Neuronal stem cell (in vitro differentiated cells): ENCODE data around the gene CGB5.
"Not testable (repeated sequence)": the region's sequence is repeated elsewhere in the genome, so short reads cannot be mapped to it uniquely, and the experiment has no call there.

Source experiments
- DNase-seq: peaks from one replicate; pipeline ENCODE4 v3.0.0-alpha.2; 2013; ENCODE audit warnings: low spot score
- H2AFZ ChIP-seq: one replicate; pipeline ENCODE4 v1.6.1; 2013; ENCODE audit warnings: mild to moderate bottlenecking, low read length, inconsistent platforms
- H2AK5ac ChIP-seq: 2 replicates; pipeline ENCODE4 v1.6.1; 2013; ENCODE audit warnings: low read depth, mild to moderate bottlenecking, inconsistent platforms, low read length, moderate library complexity, mixed read lengths
- H2BK120ac ChIP-seq: 2 replicates; pipeline ENCODE4 v1.6.1; 2013; ENCODE audit warnings: low read depth, mild to moderate bottlenecking, inconsistent platforms, low read length, moderate library complexity, mixed read lengths
- H2BK12ac ChIP-seq: one replicate; pipeline ENCODE4 v1.6.1; 2013; ENCODE audit warnings: low read length, inconsistent platforms
- H2BK15ac ChIP-seq: 2 replicates; pipeline ENCODE4 v1.6.1; 2013; ENCODE audit warnings: mild to moderate bottlenecking, low read length, inconsistent platforms, mixed read lengths
- H2BK5ac ChIP-seq: one replicate; pipeline ENCODE4 v1.6.1; 2013; ENCODE audit warnings: inconsistent platforms, mild to moderate bottlenecking, low read length, moderate library complexity
- H3K14ac ChIP-seq: one replicate; pipeline ENCODE4 v1.6.1; 2013; ENCODE audit warnings: low read length, inconsistent platforms
- H3K18ac ChIP-seq: 2 replicates; pipeline ENCODE4 v1.6.1; 2013; ENCODE audit warnings: low read length, inconsistent platforms
- H3K23ac ChIP-seq: 2 replicates; pipeline ENCODE4 v1.6.1; 2013; ENCODE audit warnings: low read depth, mild to moderate bottlenecking, mixed read lengths, low read length, inconsistent platforms; ENCODE audit not compliant: poor library complexity
- H3K27ac ChIP-seq: replicated peaks from 3 replicates; pipeline ENCODE4 v1.5.1; 2013; ENCODE audit warnings: low read length, inconsistent platforms
- H3K27me3 ChIP-seq, 3 experiments: 2 replicates each; pipeline ENCODE4 v1.6.1; 2013; ENCODE audit warnings: low read length in 3 of 3, mild to moderate bottlenecking in 2 of 3, inconsistent platforms in 1 of 3, low read depth in 1 of 3, mixed read lengths in 1 of 3, moderate library complexity in 1 of 3; ENCODE audit not compliant: control insufficient read depth in 3 of 3, insufficient read depth in 3 of 3
- H3K36me3 ChIP-seq, 2 donors: replicated peaks in 1 of 2; 2 replicates each; pipeline ENCODE4 v1.6.1; 2013; ENCODE audit warnings: low read length in 2 of 2; ENCODE audit not compliant: control insufficient read depth in 2 of 2, insufficient read depth in 2 of 2
- H3K4ac ChIP-seq: 2 replicates; pipeline ENCODE4 v1.6.1; 2013; ENCODE audit warnings: inconsistent platforms, mild to moderate bottlenecking, low read length, moderate library complexity
- H3K4me1 ChIP-seq, 2 donors: 1 replicate in 1 of 2; 2 replicates in 1 of 2; pipeline ENCODE4 v1.6.1; 2013; ENCODE audit warnings: low read length in 2 of 2, low read depth in 1 of 2; ENCODE audit not compliant: control insufficient read depth in 2 of 2, insufficient read depth in 1 of 2
- H3K4me2 ChIP-seq: one replicate; pipeline ENCODE4 v1.6.1; 2013; ENCODE audit warnings: mild to moderate bottlenecking, low read length, inconsistent platforms; ENCODE audit not compliant: insufficient read depth, poor library complexity, severe bottlenecking
- H3K4me3 ChIP-seq, 2 donors: 2 replicates each; pipeline ENCODE4 v1.5.1; 2013; ENCODE audit warnings: low read length in 2 of 2, mild to moderate bottlenecking in 2 of 2, inconsistent platforms in 1 of 2, moderate library complexity in 1 of 2
- H3K79me1 ChIP-seq: one replicate; pipeline ENCODE4 v1.6.1; 2013; ENCODE audit warnings: low read depth, mild to moderate bottlenecking, inconsistent platforms, low read length, moderate library complexity
- H3K9ac ChIP-seq: one replicate; pipeline ENCODE4 v1.6.1; 2013; ENCODE audit warnings: mild to moderate bottlenecking, low read depth, low read length, inconsistent platforms; ENCODE audit not compliant: poor library complexity
- H3K9me3 ChIP-seq, 2 donors: replicated peaks in 1 of 2; 2 replicates each; pipeline versions ENCODE3 to v1.6.1; 2013; ENCODE audit warnings: low read length in 2 of 2, mild to moderate bottlenecking in 2 of 2, inconsistent platforms in 1 of 2, low read depth in 1 of 2, mixed read lengths in 1 of 2, moderate library complexity in 1 of 2; ENCODE audit not compliant: control insufficient read depth in 2 of 2, insufficient read depth in 1 of 2
- H4K8ac ChIP-seq: one replicate; pipeline ENCODE4 v1.6.1; 2013; ENCODE audit warnings: low read depth, mild to moderate bottlenecking, inconsistent platforms, low read length, moderate library complexity
- H4K91ac ChIP-seq: one replicate; pipeline ENCODE4 v1.6.1; 2013; ENCODE audit warnings: low read length, low read depth, mild to moderate bottlenecking, inconsistent platforms; ENCODE audit not compliant: poor library complexity
- WGBS, 2 donors: extraction: QIAGEN DNeasy Blood & Tissue Kit; methylation state at CpG; one replicate each; pipeline ENCODE4 v1.1.7; 2013; ENCODE audit warnings: missing lambda C conversion rate in 2 of 2, mixed read lengths in 1 of 2; ENCODE audit not compliant: insufficient read length in 2 of 2, insufficient replicate concordance in 1 of 2; ENCODE audit errors: extremely low coverage in 2 of 2; 5-methylcytosine and 5-hydroxymethylcytosine counted together

The CGB5 gene

GRCh38 chr19:49049834-49050233 lies 6.2 kb downstream of the CGB5 start:
- H3K27ac ChIP-seq, H3K4me2 ChIP-seq, H3K27me3 ChIP-seq, H3K9me3 ChIP-seq, H3K4me3 ChIP-seq, H2BK5ac ChIP-seq, H3K18ac ChIP-seq, H4K91ac ChIP-seq, H3K14ac ChIP-seq, H3K36me3 ChIP-seq, H3K4ac ChIP-seq, H2AK5ac ChIP-seq, H2AFZ ChIP-seq, H2BK12ac ChIP-seq, H3K79me1 ChIP-seq, H4K8ac ChIP-seq, H2BK120ac ChIP-seq, H2BK15ac ChIP-seq, H3K23ac ChIP-seq, DNase-seq, H3K4me1 ChIP-seq, H3K9ac ChIP-seq: not testable (repeated sequence)
- WGBS, 2 donors, result no CpG with 5 or more reads among the region's 4 CpGs

DNA sequence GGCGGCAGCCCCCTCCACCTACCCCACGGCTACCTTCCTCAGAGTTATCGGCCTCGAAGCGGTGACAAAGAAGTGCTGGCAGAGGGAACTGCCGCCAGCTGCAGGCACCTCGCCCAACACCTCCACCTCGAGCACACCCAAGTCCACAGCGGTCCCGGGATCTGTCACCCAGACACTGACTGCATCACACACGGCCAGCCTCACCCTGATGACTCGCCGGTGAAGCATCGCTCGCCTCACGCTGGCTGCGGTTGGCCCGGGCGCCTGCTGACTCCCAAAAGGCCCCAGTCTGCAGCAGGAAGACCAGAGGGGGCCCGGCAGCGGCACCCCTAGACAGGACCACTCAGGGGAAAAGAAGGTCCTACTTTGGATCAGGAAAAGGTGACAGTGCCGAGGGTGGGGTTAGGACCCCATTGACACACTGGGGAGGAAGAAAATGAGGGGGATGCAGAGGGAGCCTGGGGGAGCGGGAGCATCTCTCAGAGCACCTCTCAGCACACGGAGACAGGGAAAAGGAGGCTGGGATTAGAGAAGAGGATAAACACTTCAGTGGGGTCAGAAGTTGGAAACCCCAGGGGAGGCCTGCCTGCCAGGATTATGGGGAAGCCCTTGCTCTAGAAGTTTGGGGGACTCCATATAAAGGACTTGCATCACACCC lies 6.9 kb downstream of the CGB5 start:
- H2AK5ac ChIP-seq, H2BK5ac ChIP-seq, H3K27me3 ChIP-seq, DNase-seq, H3K4ac ChIP-seq, H2BK120ac ChIP-seq, H3K18ac ChIP-seq, H3K14ac ChIP-seq, H3K23ac ChIP-seq, H3K79me1 ChIP-seq, H2BK12ac ChIP-seq, H4K91ac ChIP-seq, H3K4me3 ChIP-seq, H3K27ac ChIP-seq, H2AFZ ChIP-seq, H4K8ac ChIP-seq, H2BK15ac ChIP-seq, H3K9ac ChIP-seq, H3K4me2 ChIP-seq, H3K36me3 ChIP-seq, H3K4me1 ChIP-seq, H3K9me3 ChIP-seq: not testable (repeated sequence)
- no CpG with 5 or more reads among the region's 24 CpGs for WGBS, 2 donors

- Histone ChIP-seq H3K4me2 (peak overlapping the region; percentile 97), H2BK120ac (no peak overlapping the region), H3K14ac (peak overlapping the region; percentile 31), H3K4ac (no peak overlapping the region), H3K27ac (no peak overlapping the region), H2BK5ac (no peak overlapping the region), H3K27me3 (peaks cover 8 to 62% (median 39%) of the 10 kb centered on the region in 3 experiments), H3K4me3 (peak overlapping the region; percentile 49 to 76), H4K8ac (no peak overlapping the region), H3K4me1 (peaks cover 9 to 17% of the 10 kb centered on the region in 2 donors), H3K79me1 (no peaks in the 10 kb centered on the region), H2BK12ac (peak overlapping the region; percentile 84), H3K9ac (peak overlapping the region; percentile 50), H2BK15ac (peak overlapping the region; percentile 81), H3K36me3 (no peaks in the 10 kb centered on the region), H2AK5ac (no peak overlapping the region), H2AFZ (peak overlapping the region; percentile 98), H3K23ac (peak overlapping the region; percentile 85), H3K18ac (peak overlapping the region; percentile 95), H4K91ac (no peak overlapping the region), H3K9me3 (no peaks in the 10 kb centered on the region)
- WGBS, 2 donors, result no CpG with 5 or more reads among the region's 63 CpGs
- DNase-seq, result peak; percentile 65
Observed at GRCh38 chr19:49056101-49056901, 12.7 kb downstream of the CGB5 start.

GRCh38 chr19:49056902-49057596 lies 13.4 kb downstream of the CGB5 start:
- not testable (repeated sequence) for DNase-seq, H3K79me1 ChIP-seq, H4K8ac ChIP-seq, H3K36me3 ChIP-seq, H2BK15ac ChIP-seq, H3K4ac ChIP-seq, H2BK120ac ChIP-seq, H3K23ac ChIP-seq, H4K91ac ChIP-seq, H3K9me3 ChIP-seq, H3K27ac ChIP-seq, H2AK5ac ChIP-seq, H3K14ac ChIP-seq
- peaks cover 8 to 69% (median 39%) of the 10 kb centered on the region in 3 experiments for H3K27me3 ChIP-seq
- peak overlapping the region; percentile 91 for H3K18ac ChIP-seq
- peaks cover 9 to 17% of the 10 kb centered on the region in 2 donors for H3K4me1 ChIP-seq
- H2AFZ ChIP-seq, result peak overlapping the region; percentile 98
- peak overlapping the region; percentile 49 to 76 for H3K4me3 ChIP-seq
- peak overlapping the region; percentile 50 for H3K9ac ChIP-seq
- no CpG with 5 or more reads among the region's 34 CpGs for WGBS, 2 donors
- H3K4me2 ChIP-seq, result peak overlapping the region; percentile 97
- peak overlapping the region; percentile 84 for H2BK12ac ChIP-seq
- peak overlapping the region; percentile 39 for H2BK5ac ChIP-seq
